BE2C (cell line): ENCODE data around the gene PPM1B.
"Not testable (repeated sequence)": the region's sequence is repeated elsewhere in the genome, so short reads cannot be mapped to it uniquely, and the experiment has no call there.

Experiments used
- DNase-seq: peaks from one replicate; pipeline ENCODE4 v3.0.0-alpha.2; 2020
- H3K27me3 ChIP-seq: fragments of 250-450 bp; sonication (Bioruptor Pico); 2 replicates; pipeline ENCODE4 v1.5.1; 2020; ENCODE audit warnings: mild to moderate bottlenecking
- H3K36me3 ChIP-seq: fragments of 250-450 bp; sonication (Bioruptor Pico); 2 replicates; pipeline ENCODE4 v1.5.1; 2020; ENCODE audit warnings: mild to moderate bottlenecking
- H3K4me1 ChIP-seq: fragments of 250-450 bp; sonication (Bioruptor Pico); 2 replicates; pipeline ENCODE4 v1.5.1; 2020
- H3K4me3 ChIP-seq: 2 replicates; pipeline ENCODE4 v1.5.1; 2011; ENCODE audit warnings: low read depth, low read length
- H3K9me3 ChIP-seq: fragments of 250-450 bp; sonication (Bioruptor Pico); 2 replicates; pipeline ENCODE4 v1.5.1; 2020
- TF ChIP-seq, protein P1 (sequence below): IDR thresholded peaks from 2 replicates; pipeline ENCODE4 v1.5.1; 2012; ENCODE audit warnings: mild to moderate bottlenecking, low read depth, low read length

The PPM1B gene

DNA sequence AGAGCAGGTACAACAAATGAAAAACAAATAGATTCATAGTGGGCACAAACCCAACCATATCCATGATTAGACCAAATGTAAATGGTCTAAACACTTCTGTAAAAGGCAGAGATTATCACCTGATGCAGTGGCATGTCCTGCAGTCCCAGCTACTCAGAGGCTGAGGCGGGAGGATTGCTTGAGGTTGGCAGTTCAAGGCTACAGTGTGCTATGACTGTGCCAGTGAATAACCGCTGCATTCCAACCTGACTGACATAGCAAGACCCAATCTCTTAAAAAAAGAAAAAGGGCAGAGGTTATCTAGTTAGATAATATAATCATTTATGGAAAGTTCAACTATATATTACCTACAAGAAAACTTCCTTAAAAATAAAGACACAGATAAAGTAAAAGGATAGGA is 85.3 kb downstream of the PPM1B start:
- H3K4me3 ChIP-seq, result no peak overlapping the region
- no peaks in the 10 kb centered on the region for H3K36me3 ChIP-seq
- no peaks in the 10 kb centered on the region for H3K4me1 ChIP-seq
- DNase-seq, result no peak
- H3K27me3 ChIP-seq, result no peaks in the 10 kb centered on the region
- TF ChIP-seq, protein P1, sequence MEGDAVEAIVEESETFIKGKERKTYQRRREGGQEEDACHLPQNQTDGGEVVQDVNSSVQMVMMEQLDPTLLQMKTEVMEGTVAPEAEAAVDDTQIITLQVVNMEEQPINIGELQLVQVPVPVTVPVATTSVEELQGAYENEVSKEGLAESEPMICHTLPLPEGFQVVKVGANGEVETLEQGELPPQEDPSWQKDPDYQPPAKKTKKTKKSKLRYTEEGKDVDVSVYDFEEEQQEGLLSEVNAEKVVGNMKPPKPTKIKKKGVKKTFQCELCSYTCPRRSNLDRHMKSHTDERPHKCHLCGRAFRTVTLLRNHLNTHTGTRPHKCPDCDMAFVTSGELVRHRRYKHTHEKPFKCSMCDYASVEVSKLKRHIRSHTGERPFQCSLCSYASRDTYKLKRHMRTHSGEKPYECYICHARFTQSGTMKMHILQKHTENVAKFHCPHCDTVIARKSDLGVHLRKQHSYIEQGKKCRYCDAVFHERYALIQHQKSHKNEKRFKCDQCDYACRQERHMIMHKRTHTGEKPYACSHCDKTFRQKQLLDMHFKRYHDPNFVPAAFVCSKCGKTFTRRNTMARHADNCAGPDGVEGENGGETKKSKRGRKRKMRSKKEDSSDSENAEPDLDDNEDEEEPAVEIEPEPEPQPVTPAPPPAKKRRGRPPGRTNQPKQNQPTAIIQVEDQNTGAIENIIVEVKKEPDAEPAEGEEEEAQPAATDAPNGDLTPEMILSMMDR, result no peak
- no peaks in the 10 kb centered on the region for H3K9me3 ChIP-seq

- not testable (repeated sequence) for H3K4me1 ChIP-seq, H3K36me3 ChIP-seq, H3K9me3 ChIP-seq, H3K27me3 ChIP-seq, H3K4me3 ChIP-seq, DNase-seq
Measured at GRCh38 chr2:44255704-44256103, 87.0 kb downstream of the PPM1B start.

GRCh38 chr2:44257802-44258201 is 89.1 kb downstream of the PPM1B start:
- not testable (repeated sequence) for H3K4me3 ChIP-seq

DNA sequence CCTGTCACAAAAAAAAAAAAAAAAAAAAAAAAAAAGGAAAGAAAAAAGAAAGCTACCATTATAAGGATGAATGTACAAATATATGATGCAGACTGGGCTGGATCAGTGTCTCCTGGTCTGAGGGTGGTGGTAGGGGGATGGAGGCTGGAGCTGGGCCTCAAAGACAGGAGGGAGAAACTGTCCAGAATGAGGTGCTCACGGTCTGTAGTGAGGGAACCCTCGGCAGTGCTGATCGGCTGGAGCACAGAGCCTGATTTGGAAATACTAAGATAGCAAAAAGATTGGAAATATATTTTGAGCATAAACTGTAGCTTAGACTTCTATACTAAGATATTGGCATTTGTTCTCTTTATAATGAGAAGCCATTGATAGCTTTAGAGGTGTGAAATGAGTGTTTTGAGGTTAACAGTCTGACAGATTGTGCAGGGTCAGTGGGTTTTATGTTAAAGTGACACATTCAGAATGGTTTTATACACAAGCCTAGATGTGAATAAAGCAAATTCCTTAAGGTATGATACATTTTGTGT is 98.7 kb downstream of the PPM1B start:
- H3K4me1 ChIP-seq, result no peaks in the 10 kb centered on the region
- no peaks in the 10 kb centered on the region for H3K27me3 ChIP-seq
- H3K36me3 ChIP-seq, result no peaks in the 10 kb centered on the region
- H3K9me3 ChIP-seq, result no peaks in the 10 kb centered on the region
- TF ChIP-seq, protein P1, result no peak
- H3K4me3 ChIP-seq, result no peak overlapping the region
- no peak for DNase-seq

More at GRCh38 chr2:44257802-44258201, 89.1 kb downstream of the PPM1B start:
- H3K36me3 ChIP-seq, H3K9me3 ChIP-seq, DNase-seq, H3K27me3 ChIP-seq, H3K4me1 ChIP-seq: not testable (repeated sequence)

DNA sequence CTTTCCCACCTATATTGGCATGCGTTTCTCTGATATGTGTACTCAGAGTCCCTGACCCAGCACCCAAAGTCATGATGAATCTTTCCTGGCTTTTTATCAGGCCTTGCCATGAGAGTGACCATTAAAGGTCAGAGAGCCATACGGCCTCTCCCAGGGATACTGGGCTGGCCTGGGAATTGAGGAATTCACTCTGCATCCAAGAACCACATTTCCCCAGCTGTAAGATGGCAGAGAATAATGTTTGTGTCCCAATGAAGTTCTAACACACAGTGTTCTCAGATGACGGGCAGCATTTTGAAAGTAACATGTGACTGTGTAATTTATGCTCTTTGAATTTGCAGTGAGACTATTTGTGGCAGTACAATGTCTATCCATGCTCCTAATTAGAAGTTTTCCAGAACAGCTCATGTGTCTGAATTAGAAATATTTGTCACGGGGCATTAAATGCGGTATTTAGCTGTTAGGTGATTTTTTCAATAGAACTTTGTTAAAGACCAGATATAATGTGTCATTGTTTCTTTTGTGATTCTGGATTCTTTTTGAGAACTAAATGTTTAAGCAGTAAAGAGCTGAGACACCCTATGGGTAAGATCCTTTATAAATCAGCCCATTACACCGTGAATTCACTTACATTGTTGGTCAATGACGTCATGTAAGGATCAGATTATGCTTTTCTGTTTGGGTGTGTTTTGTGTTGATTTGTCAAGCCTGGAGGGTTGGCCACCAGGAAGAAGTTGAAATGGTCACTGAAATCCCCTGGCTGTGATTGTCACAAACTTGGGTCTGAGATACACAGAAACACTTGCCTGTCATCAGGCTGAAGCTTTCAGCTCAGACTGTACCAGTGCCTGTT is 99.3 kb downstream of the PPM1B start:
- no peaks in the 10 kb centered on the region for H3K4me1 ChIP-seq
- no peaks in the 10 kb centered on the region for H3K27me3 ChIP-seq
- no peaks in the 10 kb centered on the region for H3K36me3 ChIP-seq
- TF ChIP-seq, protein P1, result no peak
- no peak for DNase-seq
- no peaks in the 10 kb centered on the region for H3K9me3 ChIP-seq
- no peak overlapping the region for H3K4me3 ChIP-seq

- Histone ChIP-seq H3K9me3 (no peaks in the 10 kb centered on the region), H3K4me3 (no peak overlapping the region), H3K36me3 (no peaks in the 10 kb centered on the region), H3K4me1 (no peaks in the 10 kb centered on the region), H3K27me3 (no peaks in the 10 kb centered on the region)
- TF ChIP-seq, protein P1, result no peak
- no peak for DNase-seq
Measured at GRCh38 chr2:44269831-44270230, 101.2 kb downstream of the PPM1B start.

GRCh38 chr2:44271296-44271695 is 102.6 kb downstream of the PPM1B start:
- Histone ChIP-seq H3K9me3 (no peaks in the 10 kb centered on the region), H3K4me1 (no peaks in the 10 kb centered on the region), H3K36me3 (no peaks in the 10 kb centered on the region), H3K4me3 (no peak overlapping the region), H3K27me3 (no peaks in the 10 kb centered on the region)
- TF ChIP-seq, protein P1, result no peak
- DNase-seq, result peak; percentile 19
